AG04449 (cell line): ENCODE measurements around the gene EDIL3.

ENCODE experiments used
- CTCF ChIA-PET: fragments of 350-600 bp; formaldehyde crosslinking; extraction: SDS; loops from one replicate; lab custom pipeline; 2021; ENCODE audit warnings: antibody characterized with exemption; lab: Yijun Ruan, JAX
- POLR2A ChIA-PET: fragments of 400-600, 350-600 bp; formaldehyde crosslinking; extraction: SDS; loops from one replicate; lab custom pipeline; 2020; ENCODE audit warnings: antibody characterized with exemption, inconsistent platforms; lab: Yijun Ruan, JAX
- DNase-seq: peaks from one replicate; pipeline ENCODE4 v3.0.0-alpha.2; 2010; ENCODE audit warnings: low read depth, low spot score
- H3K4me3 ChIP-seq: 2 replicates; pipeline ENCODE4 v1.5.1; 2011; ENCODE audit warnings: low read depth, mild to moderate bottlenecking, control low read depth, low read length
- TF ChIP-seq, protein P1 (sequence below): IDR thresholded peaks from one replicate; pipeline ENCODE4 v1.5.1; 2011; ENCODE audit warnings: mild to moderate bottlenecking, moderate library complexity, low read length, control low read depth, inconsistent platforms; ENCODE audit not compliant: insufficient read depth; ENCODE audit errors: missing control alignments

The EDIL3 gene

DNA sequence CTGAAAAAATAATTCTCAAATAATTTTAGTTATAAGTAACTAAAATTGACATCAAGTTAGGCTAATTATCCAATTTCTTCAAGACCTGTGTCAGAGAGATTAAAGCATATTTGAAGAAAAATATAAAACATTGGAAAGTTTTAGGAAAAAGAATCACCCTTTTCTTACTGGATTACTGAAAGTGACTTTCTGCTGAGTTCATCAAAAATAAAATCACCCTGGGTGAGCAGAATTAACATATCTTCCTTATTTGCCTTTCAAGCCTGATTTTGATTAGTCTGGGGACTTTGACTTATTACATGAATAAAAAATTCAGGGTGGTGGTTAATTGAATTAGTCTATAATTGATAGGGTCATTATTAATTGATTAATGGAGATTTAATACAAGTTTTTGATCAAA, 411.8 kb downstream of the EDIL3 start:
- CTCF ChIA-PET: no interaction called here

DNA sequence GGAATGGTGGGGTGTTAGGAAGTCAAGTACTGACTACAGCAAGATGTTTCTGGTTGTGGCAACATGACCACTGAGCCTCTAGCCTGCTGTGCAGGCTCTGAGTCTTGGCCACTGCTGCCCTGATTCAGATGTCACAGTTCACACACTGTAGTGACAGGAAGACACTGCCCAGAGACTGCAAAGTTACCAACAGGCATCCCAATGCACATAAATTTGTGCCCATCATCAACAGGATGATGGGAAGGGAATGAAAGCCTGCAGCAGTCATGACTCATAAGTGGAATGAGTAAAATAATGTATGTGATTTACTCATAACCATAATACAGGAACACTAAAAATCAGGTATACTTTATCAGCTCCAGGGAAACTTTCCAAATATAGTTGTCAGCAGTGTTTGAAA, 412.4 kb downstream of the EDIL3 start:
- H3K4me3 ChIP-seq: no peak overlapping the region
- ChIA-PET POLR2A (no interaction called here), CTCF (no interaction called here)
- TF ChIP-seq, protein P1, sequence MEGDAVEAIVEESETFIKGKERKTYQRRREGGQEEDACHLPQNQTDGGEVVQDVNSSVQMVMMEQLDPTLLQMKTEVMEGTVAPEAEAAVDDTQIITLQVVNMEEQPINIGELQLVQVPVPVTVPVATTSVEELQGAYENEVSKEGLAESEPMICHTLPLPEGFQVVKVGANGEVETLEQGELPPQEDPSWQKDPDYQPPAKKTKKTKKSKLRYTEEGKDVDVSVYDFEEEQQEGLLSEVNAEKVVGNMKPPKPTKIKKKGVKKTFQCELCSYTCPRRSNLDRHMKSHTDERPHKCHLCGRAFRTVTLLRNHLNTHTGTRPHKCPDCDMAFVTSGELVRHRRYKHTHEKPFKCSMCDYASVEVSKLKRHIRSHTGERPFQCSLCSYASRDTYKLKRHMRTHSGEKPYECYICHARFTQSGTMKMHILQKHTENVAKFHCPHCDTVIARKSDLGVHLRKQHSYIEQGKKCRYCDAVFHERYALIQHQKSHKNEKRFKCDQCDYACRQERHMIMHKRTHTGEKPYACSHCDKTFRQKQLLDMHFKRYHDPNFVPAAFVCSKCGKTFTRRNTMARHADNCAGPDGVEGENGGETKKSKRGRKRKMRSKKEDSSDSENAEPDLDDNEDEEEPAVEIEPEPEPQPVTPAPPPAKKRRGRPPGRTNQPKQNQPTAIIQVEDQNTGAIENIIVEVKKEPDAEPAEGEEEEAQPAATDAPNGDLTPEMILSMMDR: no peak
- no peak for DNase-seq

More for the DNA sequence above, 411.8 kb downstream of the EDIL3 start:
- no peak overlapping the region for H3K4me3 ChIP-seq
- POLR2A ChIA-PET: no interaction called here
- no peak for DNase-seq
- TF ChIP-seq, protein P1: no peak

DNA sequence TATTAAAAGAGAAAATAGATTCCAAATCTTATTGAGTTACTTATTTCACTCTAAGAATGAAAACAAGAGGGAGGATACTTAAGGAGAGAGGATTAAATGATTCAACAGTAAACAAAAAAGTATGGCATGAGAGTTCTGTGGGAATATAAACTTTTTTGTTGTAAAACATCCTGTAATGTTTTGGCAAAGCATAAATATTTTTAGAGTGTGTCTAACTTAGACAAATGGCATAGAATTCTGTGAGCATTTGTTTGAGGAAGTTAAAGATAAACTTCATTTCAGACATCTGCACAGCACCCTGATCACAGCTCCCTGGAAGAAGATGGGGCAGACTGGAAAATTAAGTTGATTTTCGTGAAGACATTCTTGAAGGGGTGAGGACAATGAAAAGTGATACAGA, 417.3 kb downstream of the EDIL3 start:
- no peak for DNase-seq
- no peak overlapping the region for H3K4me3 ChIP-seq
- ChIA-PET POLR2A (no interaction called here), CTCF (interaction anchor here (0.9 kb wide), 1 partner anchor 245 kb away, joined by 3 read pairs; no protein-coding TSS in a partner anchor)
- TF ChIP-seq, protein P1: no peak

DNA sequence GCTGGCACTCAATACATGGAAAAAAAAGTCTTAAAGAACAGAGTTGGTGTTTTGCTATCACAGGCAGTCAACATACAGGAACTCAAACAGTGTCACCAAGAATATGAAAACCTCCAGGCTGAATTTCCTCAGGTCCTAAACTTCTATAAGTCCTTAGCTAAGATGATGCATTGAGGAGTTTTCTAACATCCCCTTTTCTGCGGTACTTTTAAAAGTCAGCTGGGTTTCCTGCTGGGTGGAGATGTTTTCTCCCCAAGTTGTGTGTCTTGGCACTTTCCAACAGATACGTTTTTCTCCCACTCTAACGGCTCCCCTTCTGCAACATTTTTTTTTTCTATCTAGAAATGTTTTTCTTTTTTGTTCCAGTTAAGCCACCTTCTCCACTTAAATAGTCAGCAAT, 419.2 kb downstream of the EDIL3 start:
- no peak for DNase-seq
- CTCF ChIA-PET: interaction anchor here (1.4 to 1.6 kb wide), 2 partner anchors 38 to 243 kb away, joined by 3 to 4 read pairs; no protein-coding TSS in a partner anchor
- no peak overlapping the region for H3K4me3 ChIP-seq
- POLR2A ChIA-PET: no interaction called here
- TF ChIP-seq, protein P1: no peak

DNA sequence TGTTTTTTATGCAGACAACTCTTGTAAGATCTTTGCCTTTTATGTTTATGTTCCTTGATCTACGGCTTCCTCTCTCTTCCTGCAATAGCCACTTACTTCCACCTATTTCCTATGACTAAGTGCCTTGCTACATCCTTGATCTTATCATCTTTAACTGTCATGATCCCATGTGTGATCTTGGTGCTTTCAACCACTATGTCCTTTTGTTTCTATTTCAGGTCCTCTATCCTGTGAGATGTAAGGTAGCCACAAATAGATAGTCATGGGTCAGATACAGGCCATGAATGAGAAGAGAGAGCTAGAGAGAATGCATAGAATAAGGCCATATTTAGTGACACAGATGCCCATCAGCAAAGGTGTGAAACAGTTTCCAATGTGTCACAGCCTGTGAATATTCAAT, 420.4 kb downstream of the EDIL3 start:
- no peak overlapping the region for H3K4me3 ChIP-seq
- TF ChIP-seq, protein P1: no peak
- POLR2A ChIA-PET: no interaction called here
- DNase-seq: no peak
- CTCF ChIA-PET: interaction anchor here (1.6 kb wide), 1 partner anchor 37 kb away, joined by 4 read pairs; no protein-coding TSS in a partner anchor

DNA sequence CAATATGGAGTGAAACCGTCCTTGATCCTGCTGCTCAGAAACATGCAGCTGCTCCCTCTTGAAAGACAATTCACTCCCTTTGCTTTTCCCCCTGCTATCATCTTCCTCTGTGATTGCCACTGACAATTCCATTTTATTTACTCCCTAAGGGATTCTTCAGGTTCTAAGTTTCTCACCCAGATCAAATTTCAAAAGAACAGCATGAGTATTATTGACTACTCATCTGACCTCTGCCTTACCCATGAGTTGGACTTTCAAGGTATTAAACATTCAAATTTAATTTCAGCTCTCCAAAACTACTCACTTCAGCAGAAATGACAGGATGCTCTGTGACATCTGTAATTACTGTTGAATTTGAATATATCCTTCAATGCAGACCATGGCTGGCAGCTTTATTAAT, 427.5 kb downstream of the EDIL3 start:
- TF ChIP-seq, protein P1: no peak
- ChIA-PET CTCF (interaction anchor here (1.3 to 1.5 kb wide), 2 partner anchors 19 to 195 kb away, joined by 3 read pairs; no protein-coding TSS in a partner anchor), POLR2A (interaction anchor here (0.6 kb wide), 1 partner anchor 19 kb away, joined by 3 read pairs; no protein-coding TSS in a partner anchor)
- DNase-seq: no peak
- no peak overlapping the region for H3K4me3 ChIP-seq
